MG63 (cell line): Measurements from ENCODE around the gene EPX. TPM values are rescaled to one million over a fixed set of nuclear protein-coding genes. Genes with fewer than 3 reads are reported as not detected.

Experiments
- total RNA-seq: library from RNA; depleted of rRNA; stranded (reverse); fragments of >200 nt; shearing (Covaris generic); gene quantifications from 2 replicates; pipeline ENCODE4 v1.2.3, GENCODE V29; 2014; ENCODE audit warnings: low replicate concordance; rRNA removed

The EPX gene
- total RNA-seq, 1 experiment from 2014 or later = not detected

Other genes starting within 250 kb of the EPX start
- 3.0 and 10.2 TPM in 2 replicates for gene CUEDC1, start 237.3 kb upstream of the EPX start, total RNA-seq
- gene VEZF1, start 204.5 kb upstream of the EPX start, total RNA-seq = 30.6 and 54.3 TPM in 2 replicates
- 402 and 601 TPM in 2 replicates for gene SRSF1, start 185.5 kb upstream of the EPX start, total RNA-seq
- gene DYNLL2, start 109.3 kb upstream of the EPX start, total RNA-seq = 10.2 and 12.8 TPM in 2 replicates
- gene OR4D1, start 44.3 kb upstream of the EPX start, total RNA-seq = not detected in 2 replicates
- not detected in 2 replicates for gene OR4D2, start 25.7 kb upstream of the EPX start, total RNA-seq
- 16.8 and 27.4 TPM in 2 replicates for gene MKS1, start 26.5 kb downstream of the EPX start, total RNA-seq
- not detected in 2 replicates for gene LPO, start 45.9 kb downstream of the EPX start, total RNA-seq
- gene MPO, start 88.2 kb downstream of the EPX start, total RNA-seq = not detected in 2 replicates
- 7.0 and 31.1 TPM in 2 replicates for gene TSPOAP1, start 136.1 kb downstream of the EPX start, total RNA-seq
- 97.2 and 170 TPM in 2 replicates for gene SUPT4H1, start 159.5 kb downstream of the EPX start, total RNA-seq
- gene RNF43, start 224.8 kb downstream of the EPX start, total RNA-seq = not detected in 2 replicates